HFF-Myc (cell line): ENCODE results near the gene ARFRP1.

ENCODE experiments used
- DNase-seq: peaks from one replicate; pipeline ENCODE4 v3.0.0-alpha.2; 2011; ENCODE audit warnings: low read depth; ENCODE audit errors: extremely low read depth
- H3K4me3 ChIP-seq: replicated peaks from 2 replicates; pipeline ENCODE4 v1.5.1; 2011; ENCODE audit warnings: low read depth, mild to moderate bottlenecking, control low read depth, low read length
- TF ChIP-seq, protein P1 (sequence below): IDR thresholded peaks from 2 replicates; pipeline ENCODE4 v1.5.1; 2012; ENCODE audit warnings: mild to moderate bottlenecking, low read depth, low read length, control low read depth; ENCODE audit errors: missing control alignments

The ARFRP1 gene

DNA sequence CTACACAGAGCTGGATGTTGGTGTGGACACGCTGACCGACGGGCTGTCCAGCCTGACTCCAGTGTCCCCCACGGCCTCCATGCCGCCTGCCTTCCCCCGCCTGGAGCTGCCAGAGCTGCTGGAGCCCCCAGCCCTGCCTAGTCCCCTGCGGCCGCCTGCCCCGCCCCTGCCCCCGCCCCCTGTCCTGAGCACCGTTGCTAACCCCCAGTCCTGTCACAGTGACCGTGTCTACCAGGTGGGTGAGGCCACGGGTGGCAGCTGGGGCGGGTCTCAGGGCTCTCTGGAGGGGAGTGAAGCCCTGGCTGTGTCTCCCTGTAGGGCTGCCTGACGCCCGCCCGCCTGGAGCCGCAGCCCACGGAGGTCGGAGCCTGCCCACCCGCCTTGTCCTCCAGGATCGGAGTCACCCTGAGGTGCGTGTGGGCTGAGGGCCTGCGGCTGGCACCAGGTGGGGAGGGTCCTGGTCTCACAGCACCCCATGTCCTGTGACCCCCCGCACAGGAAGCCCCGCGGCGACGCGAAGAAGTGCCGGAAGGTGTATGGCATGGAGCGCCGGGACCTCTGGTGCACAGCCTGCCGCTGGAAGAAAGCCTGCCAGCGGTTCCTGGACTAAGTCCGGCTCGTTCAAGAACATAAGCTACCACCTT lies 34.7 kb upstream of the ARFRP1 start:
- TF ChIP-seq, protein P1, sequence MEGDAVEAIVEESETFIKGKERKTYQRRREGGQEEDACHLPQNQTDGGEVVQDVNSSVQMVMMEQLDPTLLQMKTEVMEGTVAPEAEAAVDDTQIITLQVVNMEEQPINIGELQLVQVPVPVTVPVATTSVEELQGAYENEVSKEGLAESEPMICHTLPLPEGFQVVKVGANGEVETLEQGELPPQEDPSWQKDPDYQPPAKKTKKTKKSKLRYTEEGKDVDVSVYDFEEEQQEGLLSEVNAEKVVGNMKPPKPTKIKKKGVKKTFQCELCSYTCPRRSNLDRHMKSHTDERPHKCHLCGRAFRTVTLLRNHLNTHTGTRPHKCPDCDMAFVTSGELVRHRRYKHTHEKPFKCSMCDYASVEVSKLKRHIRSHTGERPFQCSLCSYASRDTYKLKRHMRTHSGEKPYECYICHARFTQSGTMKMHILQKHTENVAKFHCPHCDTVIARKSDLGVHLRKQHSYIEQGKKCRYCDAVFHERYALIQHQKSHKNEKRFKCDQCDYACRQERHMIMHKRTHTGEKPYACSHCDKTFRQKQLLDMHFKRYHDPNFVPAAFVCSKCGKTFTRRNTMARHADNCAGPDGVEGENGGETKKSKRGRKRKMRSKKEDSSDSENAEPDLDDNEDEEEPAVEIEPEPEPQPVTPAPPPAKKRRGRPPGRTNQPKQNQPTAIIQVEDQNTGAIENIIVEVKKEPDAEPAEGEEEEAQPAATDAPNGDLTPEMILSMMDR: no peak
- no peak for DNase-seq
- H3K4me3 ChIP-seq: peak overlapping the region; percentile 63

DNA sequence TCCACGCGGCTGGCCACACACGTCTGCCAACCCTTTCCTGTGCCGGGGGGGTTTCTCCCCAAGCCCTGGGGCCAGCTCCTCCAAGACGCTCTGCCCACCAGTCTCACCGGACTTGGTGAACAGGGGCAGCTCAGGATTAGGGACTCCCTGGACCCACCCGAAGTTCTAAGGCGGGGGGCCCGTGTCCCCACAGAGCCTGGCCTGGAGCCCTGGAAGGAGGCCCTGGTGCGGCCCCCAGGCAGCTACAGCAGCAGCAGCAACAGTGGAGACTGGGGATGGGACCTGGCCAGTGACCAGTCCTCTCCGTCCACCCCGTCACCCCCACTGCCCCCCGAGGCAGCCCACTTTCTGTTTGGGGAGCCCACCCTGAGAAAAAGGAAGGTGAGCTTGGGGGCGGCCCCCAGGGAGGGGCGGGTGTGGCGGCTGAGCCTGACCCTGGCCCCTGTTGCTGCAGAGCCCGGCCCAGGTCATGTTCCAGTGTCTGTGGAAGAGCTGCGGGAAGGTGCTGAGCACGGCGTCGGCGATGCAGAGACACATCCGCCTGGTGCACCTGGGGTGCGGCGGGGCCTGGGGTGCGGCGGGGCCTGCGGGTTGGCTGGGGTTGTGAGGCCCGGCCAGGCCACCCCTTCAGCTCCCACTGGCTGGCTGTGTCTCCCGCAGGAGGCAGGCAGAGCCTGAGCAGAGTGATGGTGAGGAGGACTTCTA lies 34.1 kb upstream of the ARFRP1 start:
- DNase-seq: no peak
- H3K4me3 ChIP-seq: peak overlapping the region; percentile 63
- TF ChIP-seq, protein P1: no peak

DNA sequence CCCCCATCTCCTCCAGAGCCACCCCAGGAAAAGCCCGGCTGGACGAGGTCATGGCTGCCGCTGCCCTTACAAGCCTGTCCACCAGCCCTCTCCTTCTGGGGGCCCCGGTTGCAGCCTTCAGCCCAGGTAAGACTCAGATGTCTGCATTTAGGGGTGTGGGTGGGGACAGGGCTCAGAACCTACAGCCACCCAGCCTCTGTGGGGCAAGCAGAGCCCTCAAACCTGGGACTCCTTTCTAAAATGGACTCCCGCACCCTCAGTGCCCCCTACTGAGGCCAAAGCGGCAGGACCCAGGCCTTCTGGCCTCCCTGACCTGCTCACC lies 33.5 kb upstream of the ARFRP1 start:
- DNase-seq: no peak
- TF ChIP-seq, protein P1: no peak

DNA sequence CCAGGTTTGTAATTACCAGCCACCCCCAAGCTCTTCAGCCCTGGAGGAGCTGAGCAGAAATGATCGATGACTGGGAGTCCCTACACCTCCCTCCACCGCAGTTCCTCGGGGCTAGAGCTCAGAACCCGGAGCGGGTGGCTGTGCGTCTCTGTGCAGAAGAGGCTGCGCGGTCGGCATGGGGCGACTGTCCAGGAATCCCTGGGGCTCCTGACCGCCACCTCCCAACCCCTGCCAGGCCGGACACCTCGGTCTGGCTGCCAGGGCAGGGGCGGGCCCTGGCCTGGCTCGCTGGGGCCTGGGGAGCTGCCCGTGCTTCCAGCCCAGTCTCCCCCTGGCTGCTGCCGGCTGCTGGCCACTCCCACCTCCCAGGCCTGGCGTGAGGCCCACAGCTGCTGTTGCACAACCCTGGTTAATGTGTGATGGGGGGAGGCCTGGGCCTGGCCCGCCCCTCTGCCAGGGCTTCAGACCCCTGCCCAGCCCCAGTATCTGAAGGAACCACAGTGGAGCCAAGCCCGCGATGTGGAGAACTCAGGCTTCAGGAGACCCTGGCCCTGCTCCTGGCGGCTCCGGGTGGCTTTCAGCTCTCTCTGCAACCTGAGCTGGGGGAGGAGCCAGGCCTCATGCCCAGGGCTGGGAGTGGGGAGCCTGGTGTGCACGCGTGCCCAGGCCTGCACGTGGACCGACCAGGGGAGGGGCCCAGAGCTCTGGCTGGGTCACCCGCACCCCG lies 33.0 kb upstream of the ARFRP1 start:
- peak overlapping the region; percentile 63 for H3K4me3 ChIP-seq
- TF ChIP-seq, protein P1: no peak
- DNase-seq: peak; percentile 58

More for the DNA sequence above, 33.5 kb upstream of the ARFRP1 start:
- H3K4me3 ChIP-seq: peak overlapping the region; percentile 63

DNA sequence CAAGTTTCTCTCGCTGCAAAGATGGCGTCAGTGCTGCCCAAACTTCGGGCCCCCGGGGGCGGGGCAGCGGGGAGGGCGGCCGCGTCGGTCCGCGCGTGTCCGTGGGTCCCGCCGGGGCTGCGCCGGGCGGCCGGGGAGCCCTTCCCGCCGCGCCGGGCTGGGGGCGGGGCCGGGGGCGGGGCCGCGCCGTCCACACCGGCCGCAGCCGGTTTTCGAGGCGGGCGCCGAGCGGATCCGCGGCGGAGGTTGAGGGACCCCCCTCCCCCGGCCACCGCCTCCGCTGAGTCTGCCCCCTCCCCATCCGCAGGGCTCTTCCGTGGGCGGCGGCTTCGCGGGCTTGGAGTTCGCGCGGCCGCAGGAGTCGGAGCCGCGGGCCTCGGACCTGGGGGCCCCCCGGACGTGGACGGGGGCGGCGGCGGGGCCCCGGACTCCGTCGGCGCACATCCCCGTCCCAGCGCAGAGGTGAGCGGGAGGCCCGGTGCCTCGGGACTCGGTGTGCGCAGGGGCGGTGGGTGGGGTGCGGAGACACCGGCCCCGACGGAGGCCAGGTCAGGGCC lies 32.4 kb upstream of the ARFRP1 start:
- H3K4me3 ChIP-seq: peak overlapping the region; percentile 63
- TF ChIP-seq, protein P1: no peak
- no peak for DNase-seq

DNA sequence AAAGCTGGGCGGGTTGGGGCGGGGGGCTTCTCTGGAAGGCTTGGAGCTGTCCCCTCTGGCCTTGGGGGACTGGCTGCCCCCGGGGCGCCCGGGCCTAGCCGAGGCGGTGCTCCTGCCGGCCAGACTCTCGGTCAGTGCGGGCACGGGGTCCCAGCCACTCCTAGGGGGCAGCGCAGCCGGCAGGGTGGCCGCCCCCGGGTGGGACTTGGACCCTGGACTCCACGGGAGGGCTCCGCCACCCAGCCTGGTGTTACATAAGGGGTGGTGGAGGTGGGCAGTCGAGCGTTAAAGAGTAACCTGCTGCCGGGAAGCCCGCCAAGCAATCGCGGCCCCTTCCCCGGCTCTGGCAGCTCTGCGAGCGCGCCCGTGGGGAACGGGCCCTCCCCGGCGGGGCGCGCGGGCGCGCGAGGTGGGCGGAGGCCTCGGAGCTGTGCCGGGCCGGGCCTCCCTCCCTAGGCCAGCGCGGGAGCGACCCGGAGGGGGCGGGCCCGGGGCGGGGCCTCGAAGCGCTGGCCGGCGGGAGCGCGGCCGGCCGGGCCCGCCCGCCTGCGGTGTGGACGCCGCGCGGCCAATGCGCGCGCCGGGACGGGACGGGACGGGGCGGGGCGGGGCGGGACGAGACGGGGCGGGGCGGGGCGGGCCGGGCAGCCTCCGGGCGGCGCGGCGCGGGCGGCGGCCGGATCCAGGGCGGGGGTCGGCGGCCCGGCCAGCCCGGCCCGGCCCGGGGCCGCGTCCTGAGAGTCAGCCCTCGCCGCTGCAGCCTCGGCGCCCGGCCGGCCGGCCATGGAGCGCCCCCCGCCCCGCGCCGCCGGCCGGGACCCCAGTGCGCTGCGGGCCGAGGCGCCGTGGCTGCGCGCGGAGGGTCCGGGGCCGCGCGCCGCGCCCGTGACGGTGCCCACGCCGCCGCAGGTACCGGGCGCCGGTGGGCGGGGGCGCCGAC lies 31.6 kb upstream of the ARFRP1 start, which contains the start of gene SLC2A4RG:
Gene SLC2A4RG (plus strand): TSS at position 647 of the 940 bp plus-strand sequence. CDS start 137 bp downstream, at position 784.
- no peak for DNase-seq
- H3K4me3 ChIP-seq: peak within 1 kb of the TSS; percentile 63
- TF ChIP-seq, protein P1: no peak
